ENCODE measurements around the gene NSUN2. TPM values are rescaled to one million over a fixed set of nuclear protein-coding genes. Genes with fewer than 3 reads are reported as not detected.

NSUN2 gene
- total and polyA plus RNA-seq, 2 of the 4 experiments (the other 2 are of a cell fraction) = 51.1 to 61.1 TPM

DNA sequence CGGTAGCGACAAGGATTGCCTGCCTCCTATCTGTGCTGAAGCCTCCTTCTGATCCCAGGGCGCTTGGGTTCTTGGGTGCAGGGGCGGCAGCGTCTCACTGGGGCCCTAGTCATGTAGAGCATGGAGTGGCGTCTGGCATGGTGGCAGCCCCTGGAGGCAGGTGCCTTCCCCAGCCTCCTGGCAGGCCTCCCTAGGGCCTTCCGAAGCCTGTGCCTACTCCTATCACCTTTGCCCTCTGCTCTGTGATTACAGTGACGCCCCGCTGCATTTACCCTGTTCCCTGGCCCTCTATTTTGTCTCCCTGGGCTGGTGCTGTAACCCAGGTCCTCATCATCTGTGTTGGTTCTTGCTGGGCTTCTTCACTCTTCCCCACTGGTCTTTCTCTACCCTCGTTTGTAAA, 4.2 kb upstream of the NSUN2 start:
- Histone ChIP-seq H2AK9ac (replicated peaks; ENCODE audit: low read depth, low read length, poor library complexity) (no peak overlapping the region), H3K9me3 (ENCODE audit: control insufficient read depth, insufficient read depth, low read length) (no peaks in the 10 kb centered on the region), H3K14ac (replicated peaks; ENCODE audit: low read depth, low read length) (no peak overlapping the region), H2BK20ac (ENCODE audit: low read depth, low read length) (no peak overlapping the region), H3K36me3 (ENCODE audit: control insufficient read depth, insufficient read depth, low read length) (no peaks in the 10 kb centered on the region), H2AK5ac (ENCODE audit: low read depth, low read length) (no peak overlapping the region), H2AFZ (replicated peaks; ENCODE audit: low read length, poor library complexity) (no peak overlapping the region), H3K27me3 (ENCODE audit: control insufficient read depth, insufficient read depth, low read length) (no peaks in the 10 kb centered on the region), H3K27ac (ENCODE audit: insufficient read depth, low read length) (no peak overlapping the region), H3K9ac (ENCODE audit: low read depth, low read length) (no peak overlapping the region), H3K79me1 (ENCODE audit: low read depth in 1 of 2, low read length in 2 of 2) (peaks cover 30 to 67% of the 10 kb centered on the region in 2 experiments), H4K5ac (ENCODE audit: low read depth, low read length) (no peak overlapping the region), H2BK15ac (ENCODE audit: low read depth, low read length) (no peak overlapping the region), H3K4me2 (ENCODE audit: low read depth, low read length) (no peak overlapping the region), H3K4me3 (ENCODE audit: insufficient read depth, low read depth, low read length) (no peak overlapping the region), H3K4ac (ENCODE audit: low read depth, low read length) (no peak overlapping the region), H2BK120ac (ENCODE audit: low read depth, low read length) (no peak overlapping the region), H4K91ac (ENCODE audit: insufficient read depth, low read depth, low read length) (no peak overlapping the region), H4K8ac (ENCODE audit: low read depth in 2 of 2, low read length in 2 of 2) (no peak overlapping the region), H2BK5ac (ENCODE audit: low read depth, low read length, poor library complexity, severe bottlenecking) (no peak overlapping the region), H3K23ac (ENCODE audit: low read depth, low read length) (no peak overlapping the region), H3K56ac (ENCODE audit: extremely low read depth, insufficient read depth, low read length) (no peak overlapping the region), H3K4me1 (ENCODE audit: control insufficient read depth, insufficient read depth, low read length) (peaks cover 9% of the 10 kb centered on the region), H3K9me1 (ENCODE audit: insufficient read depth, low read length) (peaks cover 16% of the 10 kb centered on the region), H4K20me1 (ENCODE audit: insufficient read depth, low read length) (peaks cover 41% of the 10 kb centered on the region), H3K18ac (ENCODE audit: low read depth, low read length) (no peak overlapping the region)
- in situ Hi-C loops (cut with MboI; ENCODE audit: low sequenced_read_pairs) = no loop called here
- CTCF ChIA-PET = no interaction called here
- TF ChIP-seq, protein P1, sequence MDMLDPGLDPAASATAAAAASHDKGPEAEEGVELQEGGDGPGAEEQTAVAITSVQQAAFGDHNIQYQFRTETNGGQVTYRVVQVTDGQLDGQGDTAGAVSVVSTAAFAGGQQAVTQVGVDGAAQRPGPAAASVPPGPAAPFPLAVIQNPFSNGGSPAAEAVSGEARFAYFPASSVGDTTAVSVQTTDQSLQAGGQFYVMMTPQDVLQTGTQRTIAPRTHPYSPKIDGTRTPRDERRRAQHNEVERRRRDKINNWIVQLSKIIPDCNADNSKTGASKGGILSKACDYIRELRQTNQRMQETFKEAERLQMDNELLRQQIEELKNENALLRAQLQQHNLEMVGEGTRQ (IDR thresholded peaks at IDR 0.05; ENCODE audit: low read depth, low read length) = no peak
- no peak for TF ChIP-seq BHLHE40 (IDR thresholded peaks at IDR 0.05; ENCODE audit: low read depth, low read length)
- no peak for TF ChIP-seq MXI1 (IDR thresholded peaks at IDR 0.05; ENCODE audit: borderline replicate concordance, low read depth, low read length)
- no peak for TF ChIP-seq CEBPB (IDR thresholded peaks at IDR 0.05; ENCODE audit: low read depth, low read length)
- TF ChIP-seq MAZ (IDR thresholded peaks at IDR 0.05; ENCODE audit: borderline replicate concordance, low read depth, low read length) = no peak
- 87% methylated on average over 4 of the region's 10 CpGs; no CpG with 5 or more reads in 1 of the 2 experiments for WGBS, 2 experiments (ENCODE audit: extremely low coverage in 2 of 2, insufficient read length in 1 of 2)
- BruUV-seq (replicated peaks) = no TSS peak
- intact Hi-C loops (cut with micrococcal nuclease) = no loop called here
- dilution Hi-C loops (cut with HindIII; ENCODE audit: low sequenced_read_pairs, unreplicated experiment) = no loop called here
- DNase-seq = no peak
- no peak for ATAC-seq (ENCODE audit: low read depth)
- POLR2A ChIA-PET (ENCODE audit: unreplicated experiment) = no interaction called here
